GM21717 (cell line): ENCODE data around the gene GGT7.
"Not testable (repeated sequence)": the region's sequence is repeated elsewhere in the genome, so short reads cannot be mapped to it uniquely, and the experiment has no call there.

Source experiments
- ATAC-seq: cut with Tn5 transposase; IDR thresholded peaks from one replicate; pipeline ENCODE4 v1.9.1; 2021; ENCODE audit warnings: mild to moderate bottlenecking, moderate library complexity; ENCODE audit not compliant: unreplicated experiment

Gene GGT7

GRCh38 chr20:34850969-34851368 lies 21.7 kb downstream of the GGT7 start:
- no peak for ATAC-seq

- no peak for ATAC-seq
Observed at GRCh38 chr20:34849778-34850177, 22.9 kb downstream of the GGT7 start.

GRCh38 chr20:34848597-34848996 lies 24.1 kb downstream of the GGT7 start:
- no peak for ATAC-seq

GRCh38 chr20:34843421-34843820 lies 29.2 kb downstream of the GGT7 start:
- ATAC-seq, result no peak

GRCh38 chr20:34842143-34842542 lies 30.5 kb downstream of the GGT7 start:
- ATAC-seq, result no peak

- no peak for ATAC-seq
Observed at GRCh38 chr20:34834459-34834893, 38.2 kb downstream of the GGT7 start.

- no peak for ATAC-seq
Observed at GRCh38 chr20:34831936-34832335, 40.7 kb downstream of the GGT7 start.

GRCh38 chr20:34829191-34829590 lies 43.5 kb downstream of the GGT7 start:
- no peak for ATAC-seq

- peak; percentile 48 for ATAC-seq
Observed at GRCh38 chr20:34825530-34826362, 46.9 kb downstream of the GGT7 start, which contains the start of gene NCOA6. Gene NCOA6, minus strand, starts transcription at chr20:34825651. Its CDS starts 43,296 bp downstream, at chr20:34782355.

GRCh38 chr20:34824806-34825529 lies 47.7 kb downstream of the GGT7 start:
- ATAC-seq, result peak; percentile 67

- ATAC-seq, result peak; percentile 50
Observed at GRCh38 chr20:34824452-34824805, 48.2 kb downstream of the GGT7 start.

- no peak for ATAC-seq
Observed at GRCh38 chr20:34824026-34824425, 48.6 kb downstream of the GGT7 start.

GRCh38 chr20:34820805-34821578 lies 51.7 kb downstream of the GGT7 start:
- no peak for ATAC-seq

GRCh38 chr20:34817801-34818200 lies 54.9 kb downstream of the GGT7 start:
- ATAC-seq, result no peak

- no peak for ATAC-seq
Observed at GRCh38 chr20:34817072-34817471, 55.6 kb downstream of the GGT7 start.

GRCh38 chr20:34815636-34816035 lies 57.0 kb downstream of the GGT7 start:
- no peak for ATAC-seq

- ATAC-seq, result no peak
Observed at GRCh38 chr20:34808583-34808982, 64.1 kb downstream of the GGT7 start.

- not testable (repeated sequence) for ATAC-seq
Observed at GRCh38 chr20:34807944-34808465, 64.7 kb downstream of the GGT7 start.

- no peak for ATAC-seq
Observed at GRCh38 chr20:34806255-34806654, 66.4 kb downstream of the GGT7 start.

- no peak for ATAC-seq
Observed at GRCh38 chr20:34798871-34799270, 73.8 kb downstream of the GGT7 start.

- ATAC-seq, result no peak
Observed at GRCh38 chr20:34798328-34798727, 74.3 kb downstream of the GGT7 start.
